GM23338 (cell line): Measurements from ENCODE around the gene ERAP2. TPM values are rescaled to one million over a fixed set of nuclear protein-coding genes. Genes with fewer than 3 reads are reported as not detected.
A peak's percentile ranks its signal among the peaks of the same experiment; 100 is the strongest.
"Not testable (repeated sequence)": the region's sequence is repeated elsewhere in the genome, so short reads cannot be mapped to it uniquely, and the experiment has no call there.

Experiments
- ATAC-seq: fragments of 200-7000 bp; cut with Tn5 transposase; 3 replicates; pipeline ENCODE4 v1.9.1; 2020
- DNase-seq: peaks from one replicate; pipeline ENCODE4 v3.0.0-alpha.2; 2015; ENCODE audit warnings: low spot score
- H2AFZ ChIP-seq: fragments of 200-600 bp; sonication (generic); 2 replicates; pipeline ENCODE4 v1.8.0; 2016; ENCODE audit warnings: antibody characterized with exemption, mild to moderate bottlenecking, moderate library complexity
- H3F3A ChIP-seq: fragments of 200-600 bp; sonication (generic); replicated peaks from 2 replicates; pipeline ENCODE4 v1.8.0; 2017; ENCODE audit warnings: antibody characterized with exemption, mixed run types, low read depth
- H3K27ac ChIP-seq: fragments of 200-600 bp; sonication (generic); 2 replicates; pipeline ENCODE4 v1.6.1; 2016; ENCODE audit warnings: low read depth
- H3K27me3 ChIP-seq: fragments of 200-600 bp; sonication (generic); 2 replicates; pipeline ENCODE4 v1.8.0; 2016; ENCODE audit warnings: mild to moderate bottlenecking, mixed run types, moderate library complexity; ENCODE audit not compliant: insufficient read depth
- H3K36me3 ChIP-seq: fragments of 200-600 bp; sonication (generic); 2 replicates; pipeline ENCODE4 v1.8.0; 2016; ENCODE audit warnings: mild to moderate bottlenecking; ENCODE audit not compliant: insufficient read depth
- H3K4me1 ChIP-seq: fragments of 200-600 bp; sonication (generic); 2 replicates; pipeline ENCODE4 v1.8.0; 2016; ENCODE audit warnings: mild to moderate bottlenecking, moderate library complexity; ENCODE audit not compliant: insufficient read depth
- H3K4me2 ChIP-seq: fragments of 200-600 bp; sonication (generic); 2 replicates; pipeline ENCODE4 v1.7.1; 2017; ENCODE audit warnings: mixed run types
- H3K4me3 ChIP-seq: fragments of 200-600 bp; sonication (generic); 2 replicates; pipeline ENCODE4 v1.6.1; 2016; ENCODE audit warnings: mixed run types
- H3K79me2 ChIP-seq: fragments of 200-600 bp; sonication (generic); replicated peaks from 2 replicates; pipeline ENCODE4 v1.8.0; 2017; ENCODE audit warnings: mild to moderate bottlenecking; ENCODE audit not compliant: insufficient read depth
- H3K9me2 ChIP-seq: fragments of 200-600 bp; sonication (generic); 2 replicates; pipeline ENCODE4 v1.8.0; 2017; ENCODE audit not compliant: insufficient read depth
- H4K20me1 ChIP-seq: fragments of 200-600 bp; sonication (generic); replicated peaks from 2 replicates; pipeline ENCODE4 v1.8.0; 2017; ENCODE audit warnings: mild to moderate bottlenecking; ENCODE audit not compliant: insufficient read depth
- H3K27ac Mint-ChIP-seq: 2 replicates; pipeline ENCODE4 v1.8.0; 2020; ENCODE audit warnings: inconsistent platforms, mild to moderate bottlenecking, moderate library complexity, mixed read lengths
- H3K27me3 Mint-ChIP-seq: 3 replicates; pipeline ENCODE4 v1.8.0; 2022; ENCODE audit warnings: low read depth, mild to moderate bottlenecking, moderate library complexity, mixed read lengths, inconsistent platforms; ENCODE audit not compliant: insufficient read depth, poor library complexity
- H3K36me3 Mint-ChIP-seq: 3 replicates; pipeline ENCODE4 v1.8.0; 2021; ENCODE audit warnings: low read depth, mild to moderate bottlenecking, inconsistent platforms, moderate library complexity, mixed read lengths
- H3K4me1 Mint-ChIP-seq: 3 replicates; pipeline ENCODE4 v1.8.0; 2020; ENCODE audit warnings: mild to moderate bottlenecking, inconsistent platforms, mixed read lengths
- H3K4me3 Mint-ChIP-seq: 3 replicates; pipeline ENCODE4 v1.8.0; 2021; ENCODE audit warnings: moderate library complexity, mild to moderate bottlenecking, inconsistent platforms, mixed read lengths
- H3K9me3 Mint-ChIP-seq: 3 replicates; pipeline ENCODE4 v1.8.0; 2020; ENCODE audit warnings: moderate library complexity, mild to moderate bottlenecking, inconsistent platforms, mixed read lengths
- CREB1 ChIP-seq: fragments of 250-450 bp; sonication (Bioruptor Pico); IDR thresholded peaks from 2 replicates; pipeline ENCODE4 v1.5.0; 2020; ENCODE audit warnings: low read depth, mild to moderate bottlenecking, moderate library complexity
- CTCF ChIP-seq, 2 experiments: fragments of 200-600 bp in 1 of 2; sonication (generic) in 1 of 2; conservative IDR thresholded peaks; 2 replicates each; pipeline versions ENCODE4 v1.5.1 to v1.6.1; 2016 to 2017; ENCODE audit warnings: antibody characterized with exemption in 2 of 2, low read depth in 2 of 2, mild to moderate bottlenecking in 2 of 2, moderate library complexity in 1 of 2
- NANOG ChIP-seq: IDR thresholded peaks from 2 replicates; pipeline ENCODE4 v1.6.1; 2016; ENCODE audit warnings: antibody characterized with exemption, borderline replicate concordance
- POLR2AphosphoS5 ChIP-seq: IDR thresholded peaks from 2 replicates; pipeline ENCODE4 v1.6.1; 2016; ENCODE audit warnings: antibody characterized with exemption, low read depth
- REST ChIP-seq: IDR thresholded peaks from one replicate; pipeline ENCODE4 v1.6.1; 2018; ENCODE audit warnings: antibody characterized with exemption; ENCODE audit not compliant: unreplicated experiment
- STAT1 ChIP-seq: IDR thresholded peaks from one replicate; pipeline ENCODE4 v1.6.1; 2016; ENCODE audit warnings: antibody characterized with exemption; ENCODE audit not compliant: unreplicated experiment
- ZNF114 ChIP-seq: fragments of 250-450 bp; sonication (Bioruptor Pico); IDR thresholded peaks from 2 replicates; pipeline ENCODE4 v1.5.0; 2020; ENCODE audit warnings: mild to moderate bottlenecking, moderate library complexity
- polyA plus RNA-seq: library from polyadenylated mRNA; unstranded; fragments of >200 nt; fragmentation: Nextera tagmentation; extraction: Ambion mirVana; gene quantifications from 2 replicates; pipeline ENCODE4 v1.2.1, GENCODE V29; 2016
- total RNA-seq: library from RNA; depleted of rRNA; stranded (reverse); fragments of >200 nt; shearing (Covaris generic); gene quantifications from 2 replicates; pipeline ENCODE4 v1.2.3, GENCODE V29; 2014

ERAP2 gene
- total and polyA plus RNA-seq, 2 experiments from 2014 or later: 0.73 TPM; not detected in 1

- no peak for TF ChIP-seq REST
Measured at GRCh38 chr5:96838201-96839070, 37.9 kb upstream of the ERAP2 start (continued).

- TF ChIP-seq ZNF114 (CRISPR knock-in tag): no peak
- TF ChIP-seq NANOG: no peak
- TF ChIP-seq STAT1: no peak
- no peak for TF ChIP-seq CTCF (conservative IDR thresholded peaks at IDR 0.05; ENCODE audit: low read depth in 2 of 2)
- TF ChIP-seq CREB1 (CRISPR knock-in tag): no peak
- no peak for TF ChIP-seq POLR2AphosphoS5
Measured at GRCh38 chr5:96839071-96839592, 37.2 kb upstream of the ERAP2 start.

GRCh38 chr5:96841931-96842330, 34.4 kb upstream of the ERAP2 start:
- H3K4me1 Mint-ChIP-seq, H3K27ac ChIP-seq, H3K79me2 ChIP-seq, H3K27me3 ChIP-seq, ATAC-seq, H3K9me2 ChIP-seq, H3K4me1 ChIP-seq, DNase-seq, H3F3A ChIP-seq, H3K36me3 ChIP-seq, H4K20me1 ChIP-seq, H2AFZ ChIP-seq, H3K4me3 ChIP-seq, H3K9me3 Mint-ChIP-seq, H3K4me3 Mint-ChIP-seq, H3K36me3 Mint-ChIP-seq, H3K27me3 Mint-ChIP-seq, H3K27ac Mint-ChIP-seq, H3K4me2 ChIP-seq: not testable (repeated sequence)

More at GRCh38 chr5:96839071-96839592, 37.2 kb upstream of the ERAP2 start:
- Histone ChIP-seq H3K4me3 (no peak overlapping the region), H3K27me3 (no peaks in the 10 kb centered on the region), H2AFZ (peak overlapping the region; percentile 59; the same call in 1 of the 2 replicates), H3K36me3 (no peaks in the 10 kb centered on the region), H4K20me1 (no peaks in the 10 kb centered on the region), H3K79me2 (no peaks in the 10 kb centered on the region), H3F3A (no peaks in the 10 kb centered on the region), H3K4me1 (no peaks in the 10 kb centered on the region), H3K4me2 (no peak overlapping the region), H3K9me2 (0 out of 2 replicates have a peak, but pooled peaks cover 5% of the 10 kb centered on the region), H3K27ac (no peak overlapping the region)
- Mint-ChIP-seq H3K27ac (no peak overlapping the region), H3K9me3 (no peaks in the 10 kb centered on the region), H3K27me3 (peaks cover 2% of the 10 kb centered on the region), H3K4me1 (no peaks in the 10 kb centered on the region), H3K36me3 (no peaks in the 10 kb centered on the region), H3K4me3 (no peak overlapping the region)
- ATAC-seq (no peak), DNase-seq (no peak)
